ENCODE data around the gene SLC44A1.

The SLC44A1 gene

GRCh38 chr9:105396901-105397300, 152.4 kb downstream of the SLC44A1 start:
- no peak for DNase-seq

GRCh38 chr9:105399117-105399516, 154.7 kb downstream of the SLC44A1 start:
- no peak for DNase-seq

- DNase-seq: no peak
Observed at GRCh38 chr9:105401651-105402050, 157.2 kb downstream of the SLC44A1 start.

- DNase-seq: no peak
Observed at GRCh38 chr9:105403552-105404248, 159.2 kb downstream of the SLC44A1 start.

- DNase-seq: peak; percentile 9 to 90 (median 66)
Observed at GRCh38 chr9:105405514-105406131, 161.2 kb downstream of the SLC44A1 start.

GRCh38 chr9:105406369-105406768, 161.9 kb downstream of the SLC44A1 start:
- DNase-seq: no peak

GRCh38 chr9:105413525-105413924, 169.1 kb downstream of the SLC44A1 start:
- no peak for DNase-seq

- DNase-seq: peak; percentile 16 to 70 (median 46)
Observed at GRCh38 chr9:105414947-105415661, 170.7 kb downstream of the SLC44A1 start.

- no peak for DNase-seq
Observed at GRCh38 chr9:105415662-105415980, 171.2 kb downstream of the SLC44A1 start.

- no peak for DNase-seq
Observed at GRCh38 chr9:105416840-105417239, 172.4 kb downstream of the SLC44A1 start.

GRCh38 chr9:105418588-105419500, 174.4 kb downstream of the SLC44A1 start:
- no peak for DNase-seq

GRCh38 chr9:105419816-105420597, 175.6 kb downstream of the SLC44A1 start:
- no peak for DNase-seq

GRCh38 chr9:105421154-105421553, 176.7 kb downstream of the SLC44A1 start:
- no peak for DNase-seq

- DNase-seq: no peak
Observed at GRCh38 chr9:105421864-105422263, 177.4 kb downstream of the SLC44A1 start.

GRCh38 chr9:105425816-105426433, 181.5 kb downstream of the SLC44A1 start:
- no peak for DNase-seq

- DNase-seq: no peak
Observed at GRCh38 chr9:105426657-105427056, 182.2 kb downstream of the SLC44A1 start.

GRCh38 chr9:105431424-105432246, 187.2 kb downstream of the SLC44A1 start:
- no peak for DNase-seq

- no peak for DNase-seq
Observed at GRCh38 chr9:105432247-105432842, 187.9 kb downstream of the SLC44A1 start.

GRCh38 chr9:105435453-105435852, 191.0 kb downstream of the SLC44A1 start:
- DNase-seq: no peak

GRCh38 chr9:105436783-105437182, 192.3 kb downstream of the SLC44A1 start:
- no peak for DNase-seq

Data from stimulated activated naive CD4-positive, alpha-beta T cell (primary cell).